Measurements from ENCODE around the gene SAMD14.
A peak's percentile ranks its signal among the peaks of the same experiment; 100 is the strongest.

SAMD14 gene

GRCh38 chr17:50165466-50165865 is 35.5 kb upstream of the SAMD14 start:
- no peak for DNase-seq (ENCODE audit: low read depth in 1 of 2, low spot score in 1 of 2)

GRCh38 chr17:50165066-50165465 is 35.1 kb upstream of the SAMD14 start:
- DNase-seq (ENCODE audit: low read depth in 1 of 2, low spot score in 1 of 2) = no peak

- DNase-seq (ENCODE audit: low read depth in 1 of 2, low spot score in 1 of 2) = no peak
These were observed 34.7 kb upstream of the SAMD14 start for GRCh38 chr17:50164697-50164988.

DNA sequence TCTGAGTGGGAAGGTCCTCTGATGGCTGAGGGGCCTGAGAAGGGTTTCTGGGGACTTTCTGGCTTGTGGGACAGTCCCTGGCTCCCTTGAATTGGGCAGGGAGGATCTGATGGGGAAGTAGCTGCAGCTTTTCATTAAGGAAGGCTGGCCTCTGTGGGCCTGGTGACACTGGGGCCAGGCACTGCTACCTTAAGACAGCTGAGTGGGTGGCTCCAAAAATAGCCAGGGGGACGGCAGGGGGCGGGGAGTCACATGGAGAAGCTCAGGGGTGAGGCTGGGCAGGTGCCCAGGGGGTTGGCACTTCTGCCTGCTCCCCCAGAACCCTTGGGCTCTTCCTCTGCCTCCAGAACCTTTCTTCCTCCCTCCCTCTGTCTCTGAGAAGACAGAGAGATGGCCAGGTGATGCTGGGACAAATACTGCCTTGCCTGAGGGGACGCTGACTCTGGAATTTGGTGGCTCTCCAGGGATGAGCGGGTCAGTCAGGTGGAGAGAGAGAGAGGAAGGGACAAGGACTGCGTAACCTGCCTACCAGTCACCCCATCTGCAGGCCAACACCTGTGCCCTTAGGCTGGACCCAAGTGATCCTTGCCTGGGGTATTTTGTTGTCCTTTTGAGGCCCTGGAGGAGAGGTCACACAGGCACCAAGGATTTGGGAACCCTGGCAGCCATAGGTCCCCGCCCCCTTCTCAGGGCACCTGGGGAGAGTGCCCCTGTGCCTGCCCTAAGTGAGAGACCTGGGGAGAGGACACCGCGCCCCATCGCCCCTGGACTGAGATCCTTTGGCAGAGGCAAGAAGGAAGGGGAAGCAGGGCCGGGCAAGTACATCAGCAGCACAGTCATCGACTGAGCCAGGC is 34.1 kb upstream of the SAMD14 start:
- no peak for DNase-seq (ENCODE audit: low read depth in 1 of 2, low spot score in 1 of 2)

DNA sequence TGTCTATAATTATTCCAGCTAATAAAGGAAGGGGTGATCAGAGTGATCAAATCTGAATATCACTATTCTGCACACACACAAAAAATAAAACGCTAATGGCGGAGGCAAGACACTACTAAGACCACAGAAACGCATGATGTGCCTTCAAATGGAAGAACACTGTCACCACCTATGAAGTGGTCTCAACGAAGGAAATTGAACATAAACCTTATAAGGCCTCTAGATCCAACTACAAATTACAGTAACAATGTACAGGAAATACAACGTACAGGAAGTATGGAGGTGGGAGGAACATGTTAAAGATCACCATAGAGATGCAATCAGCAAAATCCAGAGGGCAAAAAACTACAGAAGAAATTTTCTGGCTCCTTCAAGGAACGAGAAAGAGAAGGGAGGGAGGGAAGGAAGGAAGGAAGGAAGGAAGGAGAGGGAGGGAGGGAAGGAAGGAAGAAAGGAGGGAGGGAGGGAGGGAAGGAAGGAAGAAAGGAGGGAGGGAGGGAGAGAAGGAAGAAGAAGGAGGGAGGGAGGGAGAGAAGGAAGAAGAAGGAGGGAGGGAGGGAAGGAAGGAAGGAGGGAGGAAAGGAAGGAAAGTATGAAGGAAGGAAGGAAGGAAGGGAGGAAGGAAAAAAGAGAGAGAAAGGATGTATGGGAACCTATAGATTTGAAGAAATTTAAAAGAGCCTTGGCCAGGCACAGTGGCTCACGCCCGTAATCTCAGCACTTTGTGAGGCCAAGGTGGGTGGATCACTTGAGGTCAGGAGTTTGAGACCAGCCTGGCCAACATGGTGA is 32.7 kb upstream of the SAMD14 start:
- DNase-seq (ENCODE audit: low read depth in 1 of 2, low spot score in 1 of 2) = no peak

- no peak for DNase-seq (ENCODE audit: low read depth in 1 of 2, low spot score in 1 of 2)
These were observed 31.9 kb upstream of the SAMD14 start for GRCh38 chr17:50161911-50162288.

DNA sequence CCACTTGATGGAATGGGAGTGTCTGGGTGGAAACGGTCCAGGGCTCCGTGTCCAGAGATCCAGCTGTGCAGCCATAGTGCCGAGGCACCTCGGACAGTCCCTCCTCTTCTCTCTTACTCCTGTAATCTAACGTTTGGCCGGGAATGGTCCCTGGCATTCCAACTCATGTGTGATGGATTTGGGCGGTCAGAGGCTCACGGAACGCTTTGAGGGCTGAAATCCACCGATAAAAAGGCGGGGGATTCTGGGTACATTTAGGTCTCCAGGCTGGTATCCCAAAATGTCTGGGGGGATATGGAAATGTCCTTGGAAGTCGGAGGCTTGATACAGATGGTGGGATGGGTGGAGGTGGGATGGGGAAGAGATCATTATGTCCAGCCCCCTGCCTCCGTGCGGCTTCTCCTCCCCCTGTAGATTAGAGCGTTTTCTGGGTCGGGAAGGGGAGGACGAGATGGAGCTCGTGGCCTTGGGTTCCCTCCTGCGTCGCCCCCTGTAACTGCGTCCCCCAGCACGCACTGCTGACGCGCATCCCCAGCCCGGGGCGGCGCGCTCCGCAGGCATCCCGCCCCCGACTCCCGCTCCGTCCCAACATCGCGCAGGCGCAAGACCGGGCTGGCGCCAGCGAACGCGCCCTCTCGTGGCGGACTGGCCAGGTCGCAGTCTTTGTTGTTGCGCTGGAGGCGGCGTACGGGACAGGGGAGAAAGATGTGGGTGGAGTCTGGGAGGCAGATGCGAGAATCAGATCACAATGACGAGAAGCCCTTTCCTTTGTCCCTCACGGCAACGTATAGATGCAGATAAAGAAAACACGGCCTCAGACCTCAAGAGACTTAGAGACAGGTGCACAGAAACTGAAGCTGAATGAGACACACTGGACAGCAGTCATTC is 31.3 kb upstream of the SAMD14 start:
- peak; percentile 90 to 94 for DNase-seq (ENCODE audit: low read depth in 1 of 2, low spot score in 1 of 2)

DNA sequence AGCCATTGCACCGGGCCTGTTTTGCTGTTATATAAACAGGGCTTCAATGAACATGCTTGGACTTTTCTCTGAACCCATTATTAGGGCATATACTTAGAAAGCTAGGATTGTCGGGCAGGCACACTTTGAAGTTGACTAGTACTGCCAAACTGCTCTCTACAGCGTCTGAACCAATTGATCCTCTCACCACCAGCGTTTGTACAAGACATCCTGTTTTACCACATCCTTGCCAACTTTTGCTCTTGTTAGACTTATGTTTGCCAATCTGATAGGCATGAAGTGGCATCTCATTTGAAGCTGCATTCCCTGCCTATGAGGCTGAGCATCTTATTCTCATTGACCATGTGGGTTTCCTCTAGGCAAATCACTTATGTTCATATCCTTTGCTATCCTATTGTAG is 27.9 kb upstream of the SAMD14 start:
- DNase-seq (ENCODE audit: low read depth in 1 of 2, low spot score in 1 of 2) = no peak

DNA sequence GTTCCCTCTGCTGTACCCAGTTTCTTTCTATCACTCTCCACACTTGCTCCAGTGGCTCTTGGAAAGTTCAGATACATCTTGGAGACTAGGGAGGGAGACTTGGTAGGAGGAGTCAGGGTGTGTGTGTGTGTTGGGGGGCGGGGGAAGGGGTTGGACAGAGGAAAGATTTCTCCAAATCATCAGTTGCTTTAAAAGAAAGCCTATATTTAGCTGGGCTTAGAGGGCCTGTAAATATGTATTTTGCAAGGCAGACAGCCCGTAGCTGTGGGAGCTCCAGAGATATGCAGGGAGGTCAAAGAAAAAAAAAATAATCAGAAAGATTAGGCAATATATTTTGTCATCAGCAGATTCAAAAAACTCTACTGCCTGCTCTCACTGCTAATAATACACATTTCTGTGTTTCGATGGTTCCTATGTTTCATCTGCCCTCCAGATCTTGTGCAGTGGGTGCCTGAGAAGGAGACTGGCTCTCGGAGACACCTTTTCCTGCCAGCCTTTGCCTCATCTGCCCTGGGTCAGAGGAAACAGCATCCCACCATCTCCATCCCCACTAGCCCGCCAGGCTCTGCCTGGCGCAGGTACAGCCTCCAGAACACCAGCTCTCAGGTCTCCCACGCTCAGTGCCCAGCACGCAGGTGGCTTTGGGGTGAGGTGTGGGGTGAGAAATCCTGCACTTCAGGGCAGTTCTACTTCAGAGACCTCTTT is 25.3 kb upstream of the SAMD14 start:
- no peak for DNase-seq (ENCODE audit: low read depth in 1 of 2, low spot score in 1 of 2)

DNA sequence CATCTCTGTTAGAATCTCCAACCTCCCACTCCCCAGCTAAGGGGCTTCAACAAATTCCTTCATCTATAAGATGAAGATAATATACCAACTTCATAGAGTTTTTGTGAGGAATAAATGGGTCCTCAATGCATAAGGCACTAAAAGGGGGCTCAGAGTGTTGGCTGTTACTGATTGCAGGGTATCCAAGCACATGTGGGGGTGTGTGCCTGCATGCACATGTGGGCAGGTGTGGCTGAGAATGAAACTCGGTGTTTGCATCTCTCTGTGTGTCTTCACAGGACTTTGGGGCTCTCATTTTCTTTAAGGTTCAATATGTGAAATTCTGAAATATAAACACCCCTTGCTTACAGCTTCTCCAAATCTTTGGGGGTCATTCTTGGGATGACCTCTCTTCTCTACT is 24.6 kb upstream of the SAMD14 start:
- DNase-seq (ENCODE audit: low read depth in 1 of 2, low spot score in 1 of 2) = no peak

- DNase-seq (ENCODE audit: low read depth in 1 of 2, low spot score in 1 of 2) = no peak
These were observed 24.0 kb upstream of the SAMD14 start for GRCh38 chr17:50153650-50154575.

GRCh38 chr17:50152736-50153135 is 22.8 kb upstream of the SAMD14 start:
- DNase-seq (ENCODE audit: low read depth in 1 of 2, low spot score in 1 of 2) = no peak

GRCh38 chr17:50151937-50152547 is 22.1 kb upstream of the SAMD14 start:
- DNase-seq (ENCODE audit: low read depth in 1 of 2, low spot score in 1 of 2) = no peak

DNA sequence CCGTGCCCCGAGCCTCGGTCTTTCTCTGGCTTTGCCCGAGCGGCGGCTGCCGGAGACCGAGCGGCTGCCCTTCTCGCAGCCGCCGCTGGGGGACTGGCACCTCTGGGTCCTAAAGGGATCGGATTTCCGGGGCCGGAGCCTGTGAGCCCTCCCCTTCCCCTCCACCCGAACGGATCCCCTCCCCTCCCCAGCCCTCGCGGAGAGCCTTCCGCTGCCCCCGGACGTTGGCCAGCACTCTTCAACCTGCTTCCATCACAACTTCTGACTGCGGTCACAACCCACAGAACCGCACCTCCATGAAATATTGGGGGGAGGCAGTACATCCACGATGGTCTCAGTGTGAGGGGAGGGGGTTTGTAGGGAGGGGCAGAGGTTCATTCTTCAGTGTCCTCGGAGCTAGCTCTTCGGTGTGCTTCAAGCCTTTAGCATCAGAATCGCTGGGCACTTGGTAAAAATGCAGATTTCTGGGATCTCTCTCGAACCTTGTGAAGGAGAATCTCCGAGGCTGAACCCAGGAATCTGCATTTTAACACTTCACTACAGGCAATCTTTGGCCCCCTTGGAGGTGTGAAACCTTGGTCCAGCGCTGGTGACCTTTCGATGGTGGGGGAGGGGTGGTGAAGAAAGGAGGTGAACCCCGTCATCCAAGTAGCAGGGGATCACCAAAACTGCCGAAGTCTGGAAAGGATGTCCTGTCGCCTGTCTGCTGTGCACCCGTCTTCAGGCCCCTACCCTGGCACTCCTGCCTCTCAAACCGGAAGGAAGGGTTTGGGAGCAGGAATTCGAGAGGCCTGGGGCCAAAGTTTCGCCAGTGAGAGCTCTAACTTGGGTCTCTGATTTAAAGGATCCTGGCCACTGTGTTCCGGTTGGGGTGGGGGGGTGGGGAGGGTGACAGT is 21.3 kb upstream of the SAMD14 start:
- peak; percentile 68 to 77 for DNase-seq (ENCODE audit: low read depth in 1 of 2, low spot score in 1 of 2)

GRCh38 chr17:50150354-50151040 is 20.5 kb upstream of the SAMD14 start, which contains the start of gene PPP1R9B:
PPP1R9B (minus strand) TSS chr17:50150677; CDS start chr17:50150513, 164 bp downstream.
- DNase-seq (ENCODE audit: low read depth in 1 of 2, low spot score in 1 of 2) = no peak

DNA sequence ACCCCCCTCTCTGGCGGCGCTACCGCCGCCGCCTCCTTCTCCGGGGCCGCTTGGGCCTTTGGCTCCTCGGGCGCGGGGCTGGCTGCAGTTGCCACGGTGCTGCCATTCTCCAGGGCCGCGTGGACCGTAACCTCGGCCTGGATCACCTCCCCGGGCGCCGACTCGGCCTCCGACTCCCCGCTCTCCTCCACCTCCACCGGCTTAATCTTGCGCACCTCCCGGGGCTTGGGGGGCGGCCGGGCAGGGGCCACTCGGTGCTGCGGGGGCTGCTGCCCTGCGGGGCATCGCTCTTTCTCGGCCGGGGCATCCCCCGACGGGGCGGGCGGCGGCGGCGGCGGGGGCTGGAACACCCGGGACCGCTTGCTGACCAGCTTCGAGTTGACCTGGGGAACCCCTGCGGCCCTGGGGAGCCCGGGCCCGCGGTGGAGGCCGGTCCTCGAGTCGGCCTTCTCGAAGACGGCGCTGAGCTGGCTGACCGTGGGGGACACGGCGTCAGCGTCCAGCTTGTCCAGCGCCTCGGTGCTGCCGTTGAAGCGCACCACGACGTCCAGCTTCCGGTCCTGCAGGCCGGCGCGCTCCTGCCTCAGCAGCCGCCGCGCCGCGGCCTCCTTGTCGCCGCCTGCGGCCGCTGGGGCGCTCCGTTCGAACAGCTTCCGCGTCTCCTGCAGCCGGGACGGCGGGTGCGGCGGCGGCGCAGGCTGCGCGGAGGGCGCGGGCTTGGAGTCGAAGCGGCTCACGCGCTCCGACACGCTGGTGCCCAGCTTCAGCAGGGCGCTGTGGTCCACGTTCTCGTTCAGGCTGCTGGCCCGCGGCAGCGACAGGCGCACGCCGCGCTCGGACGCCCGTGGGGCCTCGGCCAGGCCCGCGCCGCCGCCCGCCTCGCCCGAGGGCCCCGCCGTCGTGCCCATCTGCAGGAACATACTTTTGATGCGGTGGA is 19.7 kb upstream of the SAMD14 start:
- DNase-seq (ENCODE audit: low read depth in 1 of 2, low spot score in 1 of 2) = peak in 1 of 2 donors; percentile 44

DNA sequence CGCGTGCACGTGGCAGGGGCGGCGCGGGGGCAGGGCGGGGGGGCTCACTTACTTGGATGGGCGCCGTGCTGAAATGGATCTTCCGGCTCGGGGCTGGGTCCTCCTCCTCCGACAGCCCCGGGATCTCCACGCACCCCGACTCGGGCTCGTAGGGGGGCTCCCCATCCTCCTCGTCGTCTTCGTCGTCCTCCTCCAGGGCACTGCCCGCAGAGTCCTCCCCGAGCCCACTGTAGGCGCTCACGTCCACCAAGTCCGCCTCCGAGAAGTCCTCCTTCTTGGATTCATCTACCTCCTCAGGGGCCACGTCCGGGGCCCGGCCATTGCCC is 19.1 kb upstream of the SAMD14 start:
- no peak for DNase-seq (ENCODE audit: low read depth in 1 of 2, low spot score in 1 of 2)

Data from stimulated activated CD4-positive, alpha-beta T cell treated with anti-CD3 and anti-CD28 coated beads, Interleukin-15, amount 100 ng/mL, for 1 hour (primary cell).